Skeletal muscle satellite cell (primary cell): ENCODE measurements around the gene DNAL4.

Source experiments
- H3K27me3 ChIP-seq: 2 replicates; pipeline ENCODE4 v1.7.0; 2013; ENCODE audit warnings: low read length; ENCODE audit not compliant: control insufficient read depth, insufficient read depth
- H3K36me3 ChIP-seq: 2 replicates; pipeline ENCODE4 v1.7.0; 2013; ENCODE audit warnings: mild to moderate bottlenecking, control low read depth, low read length; ENCODE audit not compliant: insufficient read depth
- H3K4me1 ChIP-seq: 2 replicates; pipeline ENCODE4 v1.7.0; 2013; ENCODE audit warnings: low read length; ENCODE audit not compliant: control insufficient read depth, insufficient read depth
- H3K4me2 ChIP-seq: 2 replicates; pipeline ENCODE4 v1.7.0; 2013; ENCODE audit warnings: mild to moderate bottlenecking, low read length
- H3K4me3 ChIP-seq: 2 replicates; pipeline ENCODE4 v1.7.0; 2013; ENCODE audit warnings: low read length
- H3K9ac ChIP-seq: 2 replicates; pipeline ENCODE4 v1.7.0; 2013; ENCODE audit warnings: mild to moderate bottlenecking, low read depth, low read length, moderate library complexity
- H3K9me3 ChIP-seq: replicated peaks from 2 replicates; pipeline ENCODE4 v1.7.0; 2013; ENCODE audit warnings: mild to moderate bottlenecking, control low read depth, low read length

Gene DNAL4

DNA sequence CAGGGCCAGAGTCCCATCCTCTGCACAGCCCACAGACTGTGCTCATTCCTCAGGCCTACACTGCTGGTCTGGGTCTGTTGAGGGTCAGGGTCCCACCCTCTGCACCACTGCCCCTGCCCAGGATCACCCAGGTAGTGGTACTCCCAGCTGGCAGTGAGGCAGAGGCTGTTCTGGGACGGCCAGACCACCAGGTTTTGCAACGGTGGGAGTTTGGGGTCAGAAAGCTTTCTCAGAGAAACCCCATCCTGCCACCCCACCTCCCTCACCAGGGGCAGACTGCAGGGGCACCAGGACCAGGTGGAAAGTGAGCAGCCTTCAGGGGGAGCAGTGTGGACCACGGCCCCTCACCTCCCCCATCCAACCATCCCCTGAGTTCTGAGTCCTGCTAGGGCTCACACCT lies 39.1 kb upstream of the DNAL4 start:
- Histone ChIP-seq H3K9me3 (no peaks in the 10 kb centered on the region), H3K4me3 (no peak overlapping the region), H3K36me3 (no peaks in the 10 kb centered on the region), H3K27me3 (peaks cover 38% of the 10 kb centered on the region), H3K4me1 (peaks cover 12% of the 10 kb centered on the region), H3K4me2 (no peak overlapping the region), H3K9ac (no peak overlapping the region)

DNA sequence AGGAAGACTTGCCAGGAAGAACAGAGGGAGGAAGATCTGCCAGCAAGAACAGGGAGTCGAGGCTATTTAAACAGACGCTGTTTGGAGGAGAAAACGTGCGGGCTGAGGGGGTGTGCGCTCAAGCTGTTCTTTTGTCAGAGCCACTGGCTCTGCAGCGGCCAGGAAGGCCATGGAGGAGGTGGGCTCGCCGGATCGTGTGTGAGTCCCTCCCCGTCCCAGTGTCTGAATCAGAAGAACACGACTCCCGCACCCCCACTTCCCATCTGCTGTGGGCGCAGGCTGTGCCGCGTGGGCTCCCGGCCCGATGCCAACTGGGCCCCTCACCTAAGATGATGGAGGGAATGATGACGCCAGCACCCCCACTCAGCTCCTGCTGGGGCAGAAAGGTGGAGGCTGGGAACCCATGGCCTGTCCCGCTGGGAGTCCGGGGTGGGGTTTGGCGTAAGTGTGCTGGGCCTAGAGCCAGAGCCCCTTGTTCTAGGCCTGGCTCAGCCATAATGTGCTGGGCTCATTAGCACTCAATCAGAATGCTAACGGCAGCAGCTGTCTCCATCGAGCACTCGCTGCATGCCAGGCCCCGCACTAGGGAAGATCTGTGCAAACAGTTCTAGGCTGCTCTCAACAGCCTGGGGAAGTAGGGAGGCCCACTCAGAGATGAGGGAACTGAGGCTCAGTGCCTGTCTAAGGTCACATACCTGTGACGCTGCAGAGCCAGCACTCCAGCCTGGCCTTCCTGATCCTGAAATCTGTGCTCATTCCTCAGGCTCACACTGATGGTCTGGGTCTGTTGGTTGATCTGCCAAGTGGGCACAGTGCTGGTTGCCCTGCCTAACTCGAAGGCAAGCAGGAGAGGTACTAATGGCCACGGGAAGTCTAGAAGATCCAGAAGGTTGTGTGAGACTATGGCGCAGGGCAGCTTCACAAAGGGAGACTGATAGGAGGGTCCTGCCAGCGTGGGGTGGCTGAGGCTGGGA lies 38.3 kb upstream of the DNAL4 start:
- H3K27me3 ChIP-seq = peaks cover 40% of the 10 kb centered on the region
- H3K9me3 ChIP-seq = no peaks in the 10 kb centered on the region
- no peak overlapping the region for H3K9ac ChIP-seq
- H3K36me3 ChIP-seq = no peaks in the 10 kb centered on the region
- H3K4me3 ChIP-seq = no peak overlapping the region
- H3K4me1 ChIP-seq = peaks cover 12% of the 10 kb centered on the region
- no peak overlapping the region for H3K4me2 ChIP-seq

DNA sequence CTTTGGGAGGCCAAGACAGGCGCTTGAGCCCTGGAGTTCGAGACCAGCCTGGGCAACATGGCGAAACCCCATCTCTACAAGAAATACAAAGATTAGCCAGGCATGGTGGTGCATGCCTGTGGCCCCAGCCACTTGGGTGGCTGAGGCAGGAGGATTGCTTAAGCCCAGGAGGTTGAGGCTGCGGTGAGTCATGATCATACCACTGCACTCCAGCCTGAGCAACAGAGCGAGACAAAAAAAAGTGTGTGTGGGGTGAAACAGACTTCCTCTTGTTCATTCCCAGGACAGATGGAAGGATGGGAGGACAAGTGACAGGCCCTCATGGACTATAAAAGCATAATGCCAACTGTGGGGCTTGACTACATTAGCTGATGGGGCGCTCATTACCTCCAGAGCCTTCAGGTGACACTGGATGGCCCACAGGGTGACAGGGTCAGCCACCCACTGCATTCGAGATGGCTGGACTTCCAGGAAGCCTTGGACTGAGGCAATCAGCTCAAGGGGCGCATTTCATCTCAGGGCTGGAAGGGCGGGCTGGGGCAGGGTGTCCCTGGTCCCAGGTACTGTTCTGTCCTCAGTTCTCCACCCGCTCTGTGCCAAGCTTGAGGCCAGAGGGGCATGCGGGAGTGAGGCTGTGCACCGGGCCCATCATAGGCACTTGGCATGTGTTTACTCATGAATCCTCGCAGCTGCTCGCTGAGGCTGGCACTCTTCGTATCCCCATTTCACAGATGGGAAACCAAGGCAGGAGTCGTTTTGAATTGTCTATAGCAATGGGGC lies 37.4 kb upstream of the DNAL4 start:
- Histone ChIP-seq H3K9ac (no peak overlapping the region), H3K4me2 (no peak overlapping the region), H3K4me3 (no peak overlapping the region), H3K27me3 (peaks cover 36% of the 10 kb centered on the region), H3K36me3 (no peaks in the 10 kb centered on the region), H3K9me3 (no peaks in the 10 kb centered on the region), H3K4me1 (peaks cover 11% of the 10 kb centered on the region)

DNA sequence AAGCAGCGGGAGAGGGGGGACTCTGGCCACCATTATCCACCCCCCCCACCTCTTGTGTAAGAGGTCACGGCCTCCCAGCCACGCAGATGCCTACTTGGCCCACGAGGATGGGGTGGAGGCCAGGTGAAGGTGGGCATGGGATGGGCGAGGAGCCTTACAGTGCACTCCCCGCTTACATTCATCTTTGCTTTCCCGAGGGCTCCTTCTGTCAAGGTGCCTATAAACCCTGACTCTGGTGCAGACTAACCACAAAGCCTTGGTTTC lies 36.8 kb upstream of the DNAL4 start:
- Histone ChIP-seq H3K36me3 (no peaks in the 10 kb centered on the region), H3K27me3 (peaks cover 32% of the 10 kb centered on the region)

DNA sequence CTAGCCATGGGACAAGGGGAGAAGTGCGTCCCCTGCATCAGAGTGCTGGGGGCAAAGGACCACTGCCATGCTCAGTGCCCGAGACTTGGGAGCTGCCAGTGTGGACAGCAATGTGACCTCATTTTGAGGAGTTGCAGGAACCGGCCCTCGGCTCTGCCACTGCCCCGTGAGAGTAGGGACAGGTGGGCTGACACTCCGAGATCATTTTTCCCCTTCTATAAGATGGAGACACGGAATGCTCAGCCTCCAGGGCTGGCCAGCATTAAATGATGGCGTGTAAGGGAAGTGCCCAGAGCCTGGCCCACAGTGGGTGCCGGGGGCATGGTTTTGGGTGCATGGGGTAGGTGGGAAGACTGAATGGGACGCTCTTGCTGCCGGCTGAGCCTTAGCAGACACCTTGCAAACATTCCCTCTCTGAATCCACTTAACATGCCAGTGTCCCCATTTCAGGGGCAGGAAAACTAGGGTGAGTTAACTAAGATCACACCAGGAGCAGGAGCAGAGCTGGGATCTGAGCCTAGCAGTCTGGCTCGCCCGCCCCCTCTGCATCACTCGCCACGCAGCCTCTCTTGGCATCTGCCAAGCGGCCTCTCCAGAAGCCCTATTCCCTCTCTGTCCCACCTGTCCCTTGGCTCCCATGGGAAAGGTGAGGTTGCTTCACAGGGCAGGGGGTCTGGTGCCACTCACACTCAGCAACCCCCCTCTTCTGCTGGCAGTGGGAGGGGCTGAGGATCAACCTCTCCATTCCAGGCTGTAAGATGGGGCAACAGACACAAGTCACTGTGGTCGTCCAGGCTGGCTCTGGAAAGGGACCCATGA lies 36.3 kb upstream of the DNAL4 start:
- Histone ChIP-seq H3K9ac (no peak overlapping the region), H3K27me3 (peaks cover 32% of the 10 kb centered on the region), H3K36me3 (no peaks in the 10 kb centered on the region), H3K4me1 (no peaks in the 10 kb centered on the region), H3K4me3 (no peak overlapping the region), H3K4me2 (no peak overlapping the region), H3K9me3 (no peaks in the 10 kb centered on the region)

More for the DNA sequence above, 36.8 kb upstream of the DNAL4 start:
- Histone ChIP-seq H3K4me2 (no peak overlapping the region), H3K4me3 (no peak overlapping the region), H3K9ac (no peak overlapping the region), H3K9me3 (no peaks in the 10 kb centered on the region), H3K4me1 (peaks cover 5% of the 10 kb centered on the region)

DNA sequence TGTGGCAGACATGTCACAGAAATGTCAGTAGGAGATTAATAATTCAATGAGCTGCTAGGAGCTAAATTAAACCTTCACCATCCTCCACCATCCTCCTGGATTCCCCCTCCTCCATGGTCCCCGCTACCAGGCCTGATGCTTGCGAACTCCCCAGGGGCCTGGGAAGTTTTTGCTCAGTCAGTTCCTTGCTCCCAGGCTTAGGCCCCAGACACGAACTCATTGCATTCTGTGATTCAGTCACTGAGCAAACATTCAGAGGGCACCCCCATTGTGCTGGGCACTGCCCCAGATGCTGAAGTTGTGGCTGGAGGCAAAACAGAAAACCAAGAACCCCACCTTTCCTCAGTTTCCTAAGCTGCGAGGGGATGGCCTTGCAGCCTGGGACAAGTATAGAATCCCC lies 35.5 kb upstream of the DNAL4 start:
- Histone ChIP-seq H3K36me3 (no peaks in the 10 kb centered on the region), H3K9ac (no peak overlapping the region), H3K4me2 (no peak overlapping the region), H3K4me3 (no peak overlapping the region), H3K27me3 (peaks cover 32% of the 10 kb centered on the region), H3K4me1 (no peaks in the 10 kb centered on the region), H3K9me3 (no peaks in the 10 kb centered on the region)

DNA sequence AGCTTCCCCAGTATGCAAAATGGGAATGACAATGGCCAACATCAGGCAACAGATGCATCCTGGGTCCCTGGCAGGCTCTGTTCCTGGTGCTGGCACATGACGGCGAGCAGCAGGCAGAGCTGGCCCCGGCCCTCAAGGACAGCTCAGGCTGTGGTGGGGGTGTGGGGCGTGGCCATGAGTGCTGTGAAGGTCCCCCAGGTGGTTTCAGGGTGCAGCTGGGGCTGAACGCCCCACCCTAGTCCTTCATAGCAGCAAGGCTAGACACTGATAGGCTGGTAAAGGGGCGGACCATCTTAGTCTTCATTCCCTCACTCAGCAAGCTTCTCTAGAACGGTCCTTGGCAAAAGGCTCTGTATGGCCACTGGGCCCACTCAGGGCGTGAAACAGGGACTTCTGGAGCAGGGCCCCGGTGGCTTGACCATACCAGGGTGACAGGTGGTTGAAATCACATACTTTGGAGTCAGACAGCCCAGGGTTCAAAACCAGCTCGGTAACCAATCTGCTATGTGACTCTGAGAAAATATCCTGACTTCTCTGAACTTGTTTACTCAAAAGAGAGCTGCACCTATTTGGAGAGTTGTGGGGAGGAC lies 34.8 kb upstream of the DNAL4 start:
- Histone ChIP-seq H3K4me1 (no peaks in the 10 kb centered on the region), H3K9ac (no peak overlapping the region), H3K4me3 (no peak overlapping the region), H3K9me3 (no peaks in the 10 kb centered on the region), H3K36me3 (no peaks in the 10 kb centered on the region), H3K4me2 (no peak overlapping the region), H3K27me3 (peaks cover 32% of the 10 kb centered on the region)

DNA sequence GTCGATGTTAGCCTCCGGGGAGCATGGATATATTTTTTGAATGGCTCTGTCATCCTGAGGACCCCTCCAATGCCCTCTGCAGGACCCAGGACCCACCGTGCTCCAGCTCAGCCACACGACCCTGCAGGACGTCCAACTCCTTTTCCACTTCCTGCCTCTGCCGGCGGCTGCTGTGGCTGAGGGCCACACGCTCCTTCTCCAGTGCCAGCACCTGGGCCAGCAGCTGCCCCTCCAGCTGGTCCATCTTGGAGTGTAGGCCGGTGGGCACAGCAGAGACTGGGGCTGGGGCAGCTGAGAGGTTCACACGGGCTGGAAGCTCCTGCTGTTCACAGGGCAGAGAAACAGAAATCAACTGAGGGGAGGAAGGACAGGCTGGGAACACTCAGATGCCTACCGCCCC lies 34.2 kb upstream of the DNAL4 start:
- Histone ChIP-seq H3K36me3 (no peaks in the 10 kb centered on the region), H3K4me3 (no peak overlapping the region), H3K4me2 (no peak overlapping the region), H3K9me3 (no peaks in the 10 kb centered on the region), H3K4me1 (no peaks in the 10 kb centered on the region), H3K27me3 (peaks cover 32% of the 10 kb centered on the region), H3K9ac (no peak overlapping the region)

DNA sequence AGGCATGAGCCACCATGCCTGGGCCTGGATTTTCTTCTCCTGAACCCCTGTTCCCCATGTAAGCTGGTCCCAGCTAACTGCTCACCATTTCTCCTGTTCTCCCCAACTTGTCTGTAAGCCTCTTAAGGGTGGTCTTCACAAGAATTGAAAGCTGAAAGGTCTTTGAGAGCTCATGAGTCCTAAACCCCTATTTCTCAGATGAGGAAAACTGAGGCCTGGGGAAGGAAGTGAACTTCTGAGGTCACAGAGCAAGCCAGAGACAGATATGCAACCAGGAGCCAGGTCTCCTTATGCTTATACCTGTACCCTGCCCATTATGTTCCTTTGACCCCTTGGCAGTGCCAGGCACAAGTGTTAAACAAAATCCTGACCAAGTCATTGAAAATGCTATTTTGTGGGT lies 33.6 kb upstream of the DNAL4 start:
- no peak overlapping the region for H3K9ac ChIP-seq
- no peaks in the 10 kb centered on the region for H3K9me3 ChIP-seq
- H3K4me2 ChIP-seq = no peak overlapping the region
- H3K36me3 ChIP-seq = no peaks in the 10 kb centered on the region
- H3K4me3 ChIP-seq = no peak overlapping the region
- no peaks in the 10 kb centered on the region for H3K4me1 ChIP-seq
- peaks cover 27% of the 10 kb centered on the region for H3K27me3 ChIP-seq

DNA sequence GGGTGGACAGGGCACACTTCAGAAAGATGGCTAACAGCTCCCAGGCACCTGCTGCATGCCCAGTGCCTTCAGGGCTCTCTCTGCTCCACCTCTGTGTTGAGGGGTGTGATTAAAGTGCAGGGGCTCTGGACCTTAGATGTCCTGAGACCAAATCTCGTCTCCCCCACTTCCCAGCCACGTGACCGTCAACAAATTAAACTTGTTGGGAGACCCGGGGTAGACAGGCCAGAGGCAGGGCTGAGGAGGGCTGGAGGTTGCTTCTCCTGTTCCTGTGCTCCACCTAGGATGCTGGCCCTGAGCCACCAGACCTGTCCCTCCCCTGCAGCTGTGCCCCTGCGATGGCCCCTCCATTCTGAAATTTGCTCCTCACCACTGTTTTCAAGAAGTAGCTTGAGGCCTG lies 32.9 kb upstream of the DNAL4 start:
- peaks cover 27% of the 10 kb centered on the region for H3K27me3 ChIP-seq

DNA sequence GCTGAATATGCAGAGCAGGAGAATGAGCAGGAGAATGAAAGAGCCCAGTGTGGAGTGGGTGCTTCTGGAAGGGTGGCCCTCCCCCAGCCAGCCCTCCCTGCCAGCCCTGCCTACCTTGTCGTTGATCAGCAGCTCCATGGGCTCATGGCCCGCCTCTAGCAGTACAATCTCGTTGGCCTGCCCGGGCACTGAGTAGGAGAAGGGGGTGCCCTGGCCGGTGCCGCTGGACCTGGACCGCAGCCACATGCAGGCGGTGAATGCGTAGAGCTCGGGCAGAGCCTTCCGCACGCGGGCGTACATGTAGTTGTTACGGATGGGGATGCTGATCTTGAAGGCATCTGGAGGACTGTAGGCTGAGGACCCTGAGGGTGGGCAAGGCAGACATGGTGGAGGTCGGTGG lies 32.4 kb upstream of the DNAL4 start:
- H3K36me3 ChIP-seq = no peaks in the 10 kb centered on the region
- no peaks in the 10 kb centered on the region for H3K9me3 ChIP-seq
- H3K9ac ChIP-seq = no peak overlapping the region
- no peaks in the 10 kb centered on the region for H3K4me1 ChIP-seq
- no peak overlapping the region for H3K4me2 ChIP-seq
- H3K27me3 ChIP-seq = peaks cover 27% of the 10 kb centered on the region
- no peak overlapping the region for H3K4me3 ChIP-seq

More for the DNA sequence above, 32.9 kb upstream of the DNAL4 start:
- Histone ChIP-seq H3K9me3 (no peaks in the 10 kb centered on the region), H3K4me2 (no peak overlapping the region), H3K4me3 (no peak overlapping the region), H3K4me1 (no peaks in the 10 kb centered on the region), H3K36me3 (no peaks in the 10 kb centered on the region), H3K9ac (no peak overlapping the region)
